GM21786 (cell line): Measurements from ENCODE around the gene TMEM14B.
"Not testable (repeated sequence)": the region's sequence is repeated elsewhere in the genome, so short reads cannot be mapped to it uniquely, and the experiment has no call there.

Experiments
- ATAC-seq: cut with Tn5 transposase; IDR thresholded peaks from one replicate; pipeline ENCODE4 v1.9.1; 2021; ENCODE audit not compliant: unreplicated experiment

TMEM14B gene

GRCh38 chr6:10745116-10745515 is 2.5 kb upstream of the TMEM14B start:
- ATAC-seq, result no peak

DNA sequence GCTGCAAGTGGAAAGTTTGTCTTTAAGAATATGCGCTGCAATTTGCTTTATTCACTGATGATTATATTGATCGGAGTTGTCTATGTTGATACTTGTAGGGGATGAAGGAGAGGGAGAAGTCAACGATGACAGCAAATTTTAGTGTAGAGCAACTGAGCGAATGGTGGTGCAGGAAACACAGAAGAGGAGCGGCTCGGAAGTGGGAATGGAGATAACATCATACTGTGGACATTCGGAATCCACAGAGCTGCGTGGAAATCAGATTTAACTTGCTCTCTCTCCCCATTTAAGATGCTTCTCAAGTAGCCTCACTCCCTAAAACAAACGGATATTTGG is 722 bp upstream of the TMEM14B start:
- ATAC-seq, result no peak

DNA sequence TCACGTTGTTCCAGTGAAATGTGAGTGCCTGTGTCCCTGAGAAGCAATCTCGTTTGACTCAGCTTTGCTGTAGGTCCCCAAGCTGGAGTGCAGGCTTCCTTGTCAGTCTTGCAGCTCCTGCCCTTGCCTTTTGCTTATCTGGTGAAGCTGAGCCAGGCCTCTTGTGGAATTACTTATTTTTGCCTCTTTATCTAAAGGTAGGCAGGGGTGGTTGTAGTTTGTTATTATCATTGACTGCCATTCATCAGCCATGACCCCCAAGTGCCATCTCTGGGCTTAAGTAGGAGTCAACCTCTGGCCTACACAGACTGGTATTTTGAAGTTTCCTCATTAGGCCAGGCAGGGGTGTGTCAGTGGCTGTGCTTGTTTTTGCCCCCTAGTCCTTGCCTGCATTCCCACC is 2.1 kb downstream of the TMEM14B start:
- ATAC-seq, result no peak

DNA sequence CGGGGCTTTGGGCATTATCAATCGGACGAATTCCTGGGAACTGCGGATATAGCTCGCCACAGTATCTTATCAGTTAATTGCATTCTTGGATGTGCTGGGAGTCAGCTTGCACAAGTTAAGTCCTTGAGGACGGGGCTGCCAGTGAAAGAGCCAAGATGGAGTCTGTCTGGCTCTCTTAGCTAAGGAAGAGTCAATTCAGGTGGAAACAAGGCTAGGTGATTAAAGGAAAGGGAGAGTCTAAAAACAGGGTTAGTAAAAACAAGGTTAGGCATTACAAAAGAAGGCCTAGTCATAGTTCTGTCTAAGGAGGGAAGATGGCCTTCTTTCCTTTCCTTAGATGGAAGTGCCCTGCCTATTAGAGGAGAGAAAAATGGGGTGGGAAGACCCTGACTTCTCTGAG is 3.0 kb downstream of the TMEM14B start:
- not testable (repeated sequence) for ATAC-seq

GRCh38 chr6:10751757-10752156 is 4.2 kb downstream of the TMEM14B start:
- not testable (repeated sequence) for ATAC-seq

DNA sequence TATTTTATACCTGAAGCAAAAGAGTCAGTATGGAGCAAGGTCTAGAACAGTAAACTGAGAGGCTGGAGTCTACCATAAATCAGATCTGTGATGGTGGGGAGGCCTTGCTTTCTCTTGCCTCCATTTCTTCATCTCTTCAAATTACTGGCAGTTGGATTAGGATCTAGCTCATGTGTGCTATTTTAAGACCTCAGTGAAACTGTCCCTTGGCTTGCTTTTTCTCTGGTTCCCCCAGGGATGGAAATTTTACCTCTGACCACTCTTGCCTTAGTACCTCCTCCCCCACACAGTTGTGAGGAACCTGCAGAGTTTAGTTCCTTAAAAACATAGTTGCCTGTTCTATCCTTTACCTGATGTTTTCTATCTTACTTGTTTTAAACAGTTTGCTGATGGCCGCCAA is 8.5 kb downstream of the TMEM14B start:
- ATAC-seq, result no peak

DNA sequence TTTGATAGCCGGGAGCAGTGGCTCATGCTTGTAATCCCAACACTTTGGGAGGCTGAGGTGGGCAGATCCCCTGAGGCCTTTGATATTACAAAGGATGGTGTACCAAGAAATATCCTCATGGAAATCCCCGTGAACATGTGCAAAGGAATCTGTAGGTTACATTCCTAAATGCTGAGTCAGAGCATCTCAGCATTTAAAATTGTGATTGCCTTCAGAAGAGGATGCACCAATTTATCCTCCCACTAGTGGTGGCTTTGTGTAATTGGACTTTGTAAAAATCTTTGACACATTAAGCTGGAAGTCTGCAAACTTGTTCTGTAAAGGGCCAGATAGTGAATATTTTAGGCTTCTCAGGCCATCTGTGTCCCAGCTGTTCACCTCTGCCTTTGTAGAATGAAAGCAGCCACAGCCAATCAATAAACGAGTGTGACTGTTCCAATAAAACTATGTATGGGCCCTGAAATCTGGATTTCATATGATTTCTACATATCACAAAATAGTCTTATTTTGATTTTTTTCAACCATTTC is 11.8 kb downstream of the TMEM14B start:
- peak; percentile 48 for ATAC-seq

DNA sequence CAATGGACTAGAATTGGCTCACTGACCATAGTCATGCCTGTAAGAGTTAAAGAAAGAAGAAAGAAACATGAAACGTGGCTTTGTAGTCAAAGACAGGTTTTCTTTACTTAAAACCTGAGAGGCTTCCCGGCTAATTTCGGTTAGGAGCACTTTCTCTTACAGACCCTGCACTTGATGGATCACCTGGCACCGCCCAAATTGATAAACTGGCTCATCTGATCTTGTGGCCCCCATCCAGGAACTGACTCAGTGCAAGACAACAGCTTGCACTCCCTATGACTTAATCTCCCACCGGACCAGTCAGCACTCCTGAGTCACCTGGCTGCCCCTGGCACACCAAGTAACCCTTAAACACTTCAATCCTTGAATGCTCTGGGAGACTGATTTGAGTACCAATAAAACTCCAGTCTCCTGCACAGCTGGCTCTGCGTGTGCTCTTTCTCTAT is 12.3 kb downstream of the TMEM14B start:
- no peak for ATAC-seq

DNA sequence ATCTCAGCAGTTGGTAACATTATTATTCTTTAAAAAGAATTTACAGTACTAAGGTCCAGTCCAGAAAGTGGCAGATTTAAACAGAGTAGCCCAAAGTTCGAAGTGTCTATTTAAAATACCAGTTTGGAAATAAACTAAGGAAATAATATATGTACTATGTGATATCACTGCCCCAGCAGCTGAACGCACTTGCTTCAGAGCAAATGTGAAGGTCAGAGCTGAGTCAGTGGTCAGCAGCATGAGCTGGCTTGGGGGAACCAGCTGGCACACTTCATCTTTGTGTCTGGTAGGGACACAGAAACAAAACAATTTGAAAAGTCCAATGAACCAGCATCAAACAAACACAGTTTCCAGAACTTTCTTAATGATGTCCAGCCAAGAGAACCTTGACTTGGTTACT is 15.4 kb downstream of the TMEM14B start:
- ATAC-seq, result no peak

DNA sequence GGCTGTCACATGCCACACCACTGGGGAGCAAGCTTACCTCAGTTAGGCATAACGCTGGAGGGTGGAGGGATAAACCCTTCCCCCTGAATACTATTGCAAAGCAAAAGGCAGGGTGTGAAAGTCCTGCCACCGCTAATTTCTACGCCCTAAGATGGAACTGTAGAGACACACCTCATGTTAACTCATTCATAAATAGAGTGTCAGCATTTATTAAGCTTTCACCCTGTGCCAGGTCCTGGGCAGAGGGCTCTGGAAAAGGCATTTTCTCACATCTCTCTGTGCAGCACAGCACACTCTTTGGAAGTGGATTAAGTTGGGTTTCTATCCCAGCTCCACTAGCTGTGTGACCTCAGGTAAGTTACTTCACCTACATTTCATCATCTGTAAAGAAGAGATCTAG is 21.8 kb downstream of the TMEM14B start:
- no peak for ATAC-seq

GRCh38 chr6:10771371-10771894 is 23.8 kb downstream of the TMEM14B start:
- no peak for ATAC-seq

- no peak for ATAC-seq
Observed at GRCh38 chr6:10778230-10778629, 30.6 kb downstream of the TMEM14B start.

GRCh38 chr6:10779076-10779475 is 31.5 kb downstream of the TMEM14B start:
- ATAC-seq, result no peak

DNA sequence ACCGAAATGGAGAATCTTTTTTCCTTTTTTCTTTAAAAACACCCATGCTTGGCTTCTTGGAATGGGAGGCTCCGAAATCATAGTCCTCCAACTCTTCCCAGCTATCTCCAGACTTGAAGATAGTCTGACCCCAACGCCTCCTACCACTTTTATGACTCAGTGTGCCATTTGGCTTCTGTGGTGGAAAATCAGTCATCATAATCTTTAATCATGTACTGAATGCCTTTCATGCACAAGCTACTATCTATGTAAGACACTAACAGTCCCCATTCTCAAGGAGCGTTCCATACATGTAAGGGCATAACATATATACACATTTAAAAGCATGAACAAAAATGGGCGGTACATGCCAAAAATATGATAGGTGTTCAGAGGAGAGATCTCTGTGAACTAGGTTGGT is 44.1 kb downstream of the TMEM14B start:
- no peak for ATAC-seq

- ATAC-seq, result no peak
Observed at GRCh38 chr6:10792101-10792500, 44.5 kb downstream of the TMEM14B start.

GRCh38 chr6:10793035-10793434 is 45.4 kb downstream of the TMEM14B start:
- ATAC-seq, result no peak

- no peak for ATAC-seq
Observed at GRCh38 chr6:10793695-10794094, 46.1 kb downstream of the TMEM14B start.

DNA sequence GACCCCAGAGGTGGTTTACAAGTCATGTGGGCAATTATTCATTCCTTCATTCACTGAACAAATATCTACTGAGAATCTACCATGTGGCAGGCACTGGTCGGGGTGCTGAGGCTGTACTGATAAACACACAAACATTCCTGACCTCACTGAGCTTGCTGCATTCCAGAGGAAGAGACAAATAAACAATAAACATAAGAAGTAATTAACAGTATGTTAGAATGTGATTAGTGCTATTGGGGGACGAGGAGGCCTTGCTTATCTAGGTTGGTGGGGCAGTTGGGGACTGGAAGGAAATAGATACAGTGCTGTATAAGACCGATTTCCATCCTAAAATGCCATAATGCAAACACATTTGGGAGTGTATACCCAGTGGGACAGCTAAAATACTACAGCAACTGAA is 46.6 kb downstream of the TMEM14B start:
- ATAC-seq, result no peak

GRCh38 chr6:10800810-10801209 is 53.2 kb downstream of the TMEM14B start:
- ATAC-seq, result no peak

DNA sequence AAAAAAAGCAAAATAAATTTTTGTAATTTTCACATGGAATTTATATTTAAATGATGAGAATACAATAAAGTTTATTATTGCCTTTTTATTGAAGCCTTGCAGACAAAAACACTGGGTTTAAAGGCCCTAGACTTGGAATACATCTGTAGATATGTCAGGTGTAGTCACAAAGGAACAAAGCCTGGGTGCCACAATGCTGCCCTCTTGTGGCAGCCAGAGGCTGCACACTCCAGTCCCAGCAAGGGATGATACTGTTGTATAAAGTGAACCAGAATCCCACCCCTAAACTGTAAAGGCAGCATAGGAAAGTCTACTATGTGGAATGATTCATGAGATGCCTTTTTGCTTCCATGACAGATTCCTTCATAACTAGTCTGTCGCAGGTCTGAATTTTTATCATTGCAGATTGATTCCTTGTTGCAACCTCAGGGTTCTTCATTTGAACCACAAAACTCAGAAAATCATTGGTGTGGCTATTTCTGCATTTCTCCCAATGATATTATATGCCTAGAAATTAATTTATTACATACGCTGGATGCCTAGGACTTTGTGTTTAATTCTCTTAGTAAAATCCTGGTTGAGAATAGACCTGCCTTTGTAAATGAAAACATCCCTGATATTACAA is 53.7 kb downstream of the TMEM14B start:
- peak; percentile 88 for ATAC-seq
